ENCODE data around the gene BUB1.

- TF ChIP-seq POLR2A (IDR thresholded peaks at IDR 0.05) (no peak), CTCF (IDR thresholded peaks at IDR 0.05) (no peak)
These were observed 18.6 kb downstream of the BUB1 start for GRCh38 chr2:110659248-110659647.
